Colonic mucosa (tissue), 4 donors: ENCODE measurements around the gene PEX3. TPM values are rescaled to one million over a fixed set of nuclear protein-coding genes. Genes with fewer than 3 reads are reported as not detected.

ENCODE experiments used
- DNase-seq: peaks from one replicate; pipeline ENCODE4 v3.0.0-alpha.2; 2020
- H3K27ac ChIP-seq: fragments of 200-600 bp; one replicate; pipeline ENCODE4 v1.8.0; 2021
- H3K27me3 ChIP-seq: fragments of 200-600 bp; one replicate; pipeline ENCODE4 v1.8.0; 2021
- H3K36me3 ChIP-seq: fragments of 200-600 bp; one replicate; pipeline ENCODE4 v1.8.0; 2021
- H3K4me1 ChIP-seq: fragments of 200-600 bp; one replicate; pipeline ENCODE4 v1.8.0; 2021; ENCODE audit warnings: mild to moderate bottlenecking
- H3K4me3 ChIP-seq: fragments of 200-600 bp; one replicate; pipeline ENCODE4 v1.8.0; 2021
- H3K9ac ChIP-seq, 2 donors: one replicate each; pipeline ENCODE4 v1.7.0; 2013; ENCODE audit warnings: control low read depth in 2 of 2, low read depth in 2 of 2, low read length in 2 of 2
- H3K9me3 ChIP-seq: fragments of 200-600 bp; one replicate; pipeline ENCODE4 v1.8.0; 2021
- intact Hi-C: fragments of 100-400 bp; cut with DNase I; formaldehyde crosslinking; loops from one replicate; pipeline ENCODE4 v1.14.1; 2022
- total RNA-seq, 2 donors: library from RNA; stranded (reverse); fragmentation: NEBNext Ultra II Directional in 1 of 2; extraction: Animal tissue kit (Norgen Biotek cat#: 25700) in 1 of 2; gene quantifications; one replicate each; pipeline ENCODE4 v1.2.1, GENCODE V29; 2021
- TF ChIP-seq, protein P1 (sequence below): fragments of 200-600 bp; IDR thresholded peaks from one replicate; pipeline ENCODE4 v1.8.0; 2022; ENCODE audit warnings: antibody characterized with exemption, mild to moderate bottlenecking
- donor health status: healthy.
- donor health status: DM: no; HTN: no; CAD: no.
- donor health status: DM: no; HTN: no; CAD: no.

The PEX3 gene
- total RNA-seq, 2 donors from 2014 or later, result 9.1 to 11.1 TPM

- Histone ChIP-seq H3K36me3 (no peaks in the 10 kb centered on the region), H3K9ac (peak overlapping the region; percentile 68 to 92), H3K27me3 (no peaks in the 10 kb centered on the region), H3K4me1 (no peaks in the 10 kb centered on the region), H3K9me3 (no peaks in the 10 kb centered on the region), H3K4me3 (no peak overlapping the region), H3K27ac (no peak overlapping the region)
- intact Hi-C loops, result no loop called here
- TF ChIP-seq, protein P1, sequence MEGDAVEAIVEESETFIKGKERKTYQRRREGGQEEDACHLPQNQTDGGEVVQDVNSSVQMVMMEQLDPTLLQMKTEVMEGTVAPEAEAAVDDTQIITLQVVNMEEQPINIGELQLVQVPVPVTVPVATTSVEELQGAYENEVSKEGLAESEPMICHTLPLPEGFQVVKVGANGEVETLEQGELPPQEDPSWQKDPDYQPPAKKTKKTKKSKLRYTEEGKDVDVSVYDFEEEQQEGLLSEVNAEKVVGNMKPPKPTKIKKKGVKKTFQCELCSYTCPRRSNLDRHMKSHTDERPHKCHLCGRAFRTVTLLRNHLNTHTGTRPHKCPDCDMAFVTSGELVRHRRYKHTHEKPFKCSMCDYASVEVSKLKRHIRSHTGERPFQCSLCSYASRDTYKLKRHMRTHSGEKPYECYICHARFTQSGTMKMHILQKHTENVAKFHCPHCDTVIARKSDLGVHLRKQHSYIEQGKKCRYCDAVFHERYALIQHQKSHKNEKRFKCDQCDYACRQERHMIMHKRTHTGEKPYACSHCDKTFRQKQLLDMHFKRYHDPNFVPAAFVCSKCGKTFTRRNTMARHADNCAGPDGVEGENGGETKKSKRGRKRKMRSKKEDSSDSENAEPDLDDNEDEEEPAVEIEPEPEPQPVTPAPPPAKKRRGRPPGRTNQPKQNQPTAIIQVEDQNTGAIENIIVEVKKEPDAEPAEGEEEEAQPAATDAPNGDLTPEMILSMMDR, result no peak
- no peak for DNase-seq
Observed at GRCh38 chr6:143449082-143449713, 1.4 kb upstream of the PEX3 start.

GRCh38 chr6:143449714-143450452 is 722 bp upstream of the PEX3 start:
- Histone ChIP-seq H3K36me3 (no peaks in the 10 kb centered on the region), H3K27ac (peak overlapping the region; percentile 56), H3K4me1 (no peaks in the 10 kb centered on the region), H3K9ac (peak overlapping the region; percentile 68 to 92), H3K27me3 (no peaks in the 10 kb centered on the region), H3K9me3 (no peaks in the 10 kb centered on the region), H3K4me3 (peak overlapping the region; percentile 61)
- intact Hi-C loops, result no loop called here
- TF ChIP-seq, protein P1, result no peak
- peak; percentile 58 for DNase-seq

- no peak for DNase-seq
- Histone ChIP-seq H3K9ac (peak overlapping the region in 1 of 2 donors; percentile 92), H3K36me3 (no peaks in the 10 kb centered on the region), H3K4me3 (peak overlapping the region; percentile 61), H3K27me3 (no peaks in the 10 kb centered on the region), H3K9me3 (no peaks in the 10 kb centered on the region), H3K27ac (no peak overlapping the region), H3K4me1 (no peaks in the 10 kb centered on the region)
- TF ChIP-seq, protein P1, result no peak
- intact Hi-C loops, result no loop called here
Observed at GRCh38 chr6:143451531-143451930, 926 bp downstream of the PEX3 start.

DNA sequence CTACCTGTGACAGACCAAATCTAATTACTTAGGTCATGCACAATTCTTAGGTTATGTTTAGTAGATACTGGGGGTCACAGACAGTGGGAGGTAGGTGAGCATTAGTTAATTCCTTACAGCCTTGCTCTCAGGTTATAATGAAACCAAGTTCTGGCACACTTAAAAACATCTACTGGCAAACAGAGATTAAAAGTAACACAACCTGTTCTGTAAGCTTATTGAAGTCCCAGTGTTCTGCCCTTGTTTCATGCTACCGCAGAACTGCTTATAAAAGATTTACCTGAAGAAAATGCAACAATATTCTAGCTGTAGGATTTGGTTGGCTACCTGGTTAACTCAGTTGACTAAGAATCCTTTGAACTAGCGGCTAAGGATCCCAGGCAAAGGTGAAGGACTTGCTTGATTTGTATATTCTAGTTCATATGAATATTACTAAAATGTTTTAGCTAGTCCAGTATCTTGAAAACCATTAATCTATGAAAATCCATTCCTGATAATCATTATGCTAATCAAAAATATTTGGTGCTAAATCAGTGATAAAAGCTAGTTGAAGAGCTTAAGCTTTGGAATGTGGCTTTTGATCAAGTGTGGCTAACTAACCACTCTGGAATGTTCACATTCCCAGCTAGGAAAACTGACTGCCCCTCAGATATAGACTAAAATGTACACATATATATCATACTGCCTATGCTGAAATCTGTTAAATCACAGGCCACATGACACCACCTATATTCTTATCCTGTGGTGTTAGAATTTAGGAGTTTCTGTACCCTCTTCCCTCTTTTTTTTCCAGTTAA is 7.2 kb downstream of the PEX3 start:
- Histone ChIP-seq H3K27me3 (no peaks in the 10 kb centered on the region), H3K9me3 (no peaks in the 10 kb centered on the region), H3K4me1 (no peaks in the 10 kb centered on the region), H3K9ac (no peak overlapping the region), H3K36me3 (no peaks in the 10 kb centered on the region), H3K27ac (no peak overlapping the region), H3K4me3 (no peak overlapping the region)
- intact Hi-C loops, result no loop called here
- TF ChIP-seq, protein P1, result no peak
- DNase-seq, result no peak

DNA sequence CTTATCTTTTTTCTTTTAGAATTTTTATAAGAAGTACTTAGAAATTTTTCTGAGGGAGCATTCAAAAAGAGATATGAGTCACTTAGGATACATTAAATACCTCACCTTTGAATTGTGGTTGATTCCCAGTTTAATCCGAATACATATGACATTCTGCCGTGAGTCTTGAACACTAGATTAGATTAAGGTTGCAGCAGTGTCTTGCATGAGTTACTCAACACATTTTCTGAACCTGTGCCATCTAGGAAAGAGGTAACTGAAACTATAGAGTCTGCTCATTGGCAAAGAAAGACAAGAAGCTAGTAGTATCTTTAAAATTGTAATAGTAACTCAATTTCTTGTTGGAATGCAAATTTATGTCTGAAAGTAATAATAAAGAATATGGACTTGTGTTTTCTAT is 14.9 kb downstream of the PEX3 start:
- no peaks in the 10 kb centered on the region for H3K27me3 ChIP-seq
- intact Hi-C loops, result no loop called here
- TF ChIP-seq, protein P1, result no peak
- H3K9me3 ChIP-seq, result no peaks in the 10 kb centered on the region
- no peaks in the 10 kb centered on the region for H3K4me1 ChIP-seq
- no peak overlapping the region for H3K27ac ChIP-seq
- no peak for DNase-seq
- H3K4me3 ChIP-seq, result no peak overlapping the region
- H3K9ac ChIP-seq, result no peak overlapping the region
- H3K36me3 ChIP-seq, result no peaks in the 10 kb centered on the region
